GM18505 (cell line): ENCODE data around the gene BCAR1.
"Not testable (repeated sequence)": the region's sequence is repeated elsewhere in the genome, so short reads cannot be mapped to it uniquely, and the experiment has no call there.

Experiments used
- ATAC-seq: cut with Tn5 transposase; IDR thresholded peaks from one replicate; pipeline ENCODE4 v1.9.1; 2021; ENCODE audit not compliant: unreplicated experiment
- POLR2A ChIP-seq: IDR thresholded peaks from 4 replicates; pipeline ENCODE4 v1.6.1; 2011; ENCODE audit warnings: borderline replicate concordance; ENCODE audit not compliant: insufficient read depth, insufficient read length; ENCODE audit errors: extremely low read depth

The BCAR1 gene

GRCh38 chr16:75244225-75244809 is 7.1 kb downstream of the BCAR1 start:
- no peak for ATAC-seq

GRCh38 chr16:75243667-75244224 is 7.7 kb downstream of the BCAR1 start:
- no peak for TF ChIP-seq POLR2A
- ATAC-seq = no peak

More at GRCh38 chr16:75244225-75244809, 7.1 kb downstream of the BCAR1 start:
- no peak for TF ChIP-seq POLR2A

GRCh38 chr16:75242436-75243078 is 8.9 kb downstream of the BCAR1 start:
- not testable (repeated sequence) for ATAC-seq

GRCh38 chr16:75241955-75242354 is 9.5 kb downstream of the BCAR1 start:
- TF ChIP-seq POLR2A = no peak

GRCh38 chr16:75241412-75241811 is 10.0 kb downstream of the BCAR1 start:
- no peak for TF ChIP-seq POLR2A

More at GRCh38 chr16:75241955-75242354, 9.5 kb downstream of the BCAR1 start:
- ATAC-seq = no peak

GRCh38 chr16:75240633-75241032 is 10.8 kb downstream of the BCAR1 start:
- ATAC-seq = not testable (repeated sequence)

More at GRCh38 chr16:75241412-75241811, 10.0 kb downstream of the BCAR1 start:
- ATAC-seq = no peak

- no peak for TF ChIP-seq POLR2A
- ATAC-seq = no peak
Observed at GRCh38 chr16:75239542-75240122, 11.8 kb downstream of the BCAR1 start.

GRCh38 chr16:75238853-75239541 is 12.4 kb downstream of the BCAR1 start:
- ATAC-seq = no peak
- TF ChIP-seq POLR2A = no peak

- no peak for ATAC-seq
- no peak for TF ChIP-seq POLR2A
Observed at GRCh38 chr16:75238132-75238852, 13.1 kb downstream of the BCAR1 start.

GRCh38 chr16:75237398-75238131 is 13.9 kb downstream of the BCAR1 start:
- TF ChIP-seq POLR2A = no peak
- no peak for ATAC-seq

- ATAC-seq = no peak
- TF ChIP-seq POLR2A = no peak
Observed at GRCh38 chr16:75236736-75237397, 14.6 kb downstream of the BCAR1 start.

- no peak for ATAC-seq
- TF ChIP-seq POLR2A = no peak
Observed at GRCh38 chr16:75236232-75236631, 15.2 kb downstream of the BCAR1 start.
